Measurements from ENCODE around the gene GH2.

GRCh38 chr17:63911041-63911635 lies 29.4 kb upstream of the GH2 start, which contains the start of gene CSHL1:
- TF ChIP-seq SP1 (IDR thresholded peaks at IDR 0.05) (no peak), SUZ12 (IDR thresholded peaks at IDR 0.05) (no peak), TARDBP (IDR thresholded peaks at IDR 0.05) (no peak), L3MBTL2 (conservative IDR thresholded peaks at IDR 0.05) (no peak), ARNT (IDR thresholded peaks at IDR 0.05) (no peak), NFRKB (IDR thresholded peaks at IDR 0.05) (no peak), FOXM1 (IDR thresholded peaks at IDR 0.05; ENCODE audit: borderline replicate concordance) (no peak), FOXA1 (IDR thresholded peaks at IDR 0.05) (no peak), FOXK2 (IDR thresholded peaks at IDR 0.05) (no peak)
- TF ChIP-seq, protein P1, sequence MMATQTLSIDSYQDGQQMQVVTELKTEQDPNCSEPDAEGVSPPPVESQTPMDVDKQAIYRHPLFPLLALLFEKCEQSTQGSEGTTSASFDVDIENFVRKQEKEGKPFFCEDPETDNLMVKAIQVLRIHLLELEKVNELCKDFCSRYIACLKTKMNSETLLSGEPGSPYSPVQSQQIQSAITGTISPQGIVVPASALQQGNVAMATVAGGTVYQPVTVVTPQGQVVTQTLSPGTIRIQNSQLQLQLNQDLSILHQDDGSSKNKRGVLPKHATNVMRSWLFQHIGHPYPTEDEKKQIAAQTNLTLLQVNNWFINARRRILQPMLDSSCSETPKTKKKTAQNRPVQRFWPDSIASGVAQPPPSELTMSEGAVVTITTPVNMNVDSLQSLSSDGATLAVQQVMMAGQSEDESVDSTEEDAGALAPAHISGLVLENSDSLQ (IDR thresholded peaks at IDR 0.05), result no peak
